Liver (tissue), 9 donors: ENCODE results near the gene OR52E2. TPM values are rescaled to one million over a fixed set of nuclear protein-coding genes. Genes with fewer than 3 reads are reported as not detected.

ENCODE experiments used
- DNase-seq: peaks from one replicate; pipeline ENCODE4 v3.0.0-alpha.2; 2017; ENCODE audit warnings: low spot score
- H3K27ac ChIP-seq, 2 donors: one replicate each; pipeline ENCODE4 v1.7.0; 2013; ENCODE audit warnings: inconsistent platforms in 2 of 2, low read length in 2 of 2, control low read depth in 1 of 2, low read depth in 1 of 2, mild to moderate bottlenecking in 1 of 2
- H3K27me3 ChIP-seq, 4 donors: one replicate each; pipeline versions ENCODE4 v1.6.1 to v1.7.0; 2013; ENCODE audit warnings: low read length in 3 of 4, inconsistent platforms in 1 of 4, mild to moderate bottlenecking in 1 of 4, moderate library complexity in 1 of 4; ENCODE audit not compliant: control insufficient read depth in 4 of 4, insufficient read depth in 4 of 4
- H3K36me3 ChIP-seq, 4 donors: one replicate each; pipeline versions ENCODE4 v1.6.1 to v1.7.0; 2013; ENCODE audit warnings: low read length in 3 of 4, mild to moderate bottlenecking in 3 of 4, low read depth in 1 of 4, moderate library complexity in 1 of 4; ENCODE audit not compliant: control insufficient read depth in 4 of 4, insufficient read depth in 3 of 4
- H3K4me1 ChIP-seq, 4 donors: one replicate each; pipeline versions ENCODE4 v1.6.1 to v1.7.0; 2013; ENCODE audit warnings: low read length in 3 of 4, mild to moderate bottlenecking in 3 of 4, moderate library complexity in 1 of 4; ENCODE audit not compliant: control insufficient read depth in 4 of 4, insufficient read depth in 4 of 4
- H3K4me3 ChIP-seq, 3 donors: one replicate each; pipeline versions ENCODE4 v1.6.1 to v1.7.0; 2013; ENCODE audit warnings: low read length in 3 of 3, control low read depth in 1 of 3, low read depth in 1 of 3, mild to moderate bottlenecking in 1 of 3
- H3K9ac ChIP-seq, 2 donors: one replicate each; pipeline ENCODE4 v1.7.0; 2013; ENCODE audit warnings: low read length in 2 of 2, mild to moderate bottlenecking in 2 of 2, moderate library complexity in 2 of 2, control low read depth in 1 of 2, low read depth in 1 of 2
- H3K9me3 ChIP-seq, 4 donors: one replicate each; pipeline versions ENCODE4 v1.6.1 to v1.7.0; 2013; ENCODE audit warnings: low read length in 3 of 4; ENCODE audit not compliant: control insufficient read depth in 4 of 4
- ATF3 ChIP-seq: IDR thresholded peaks from 2 replicates; pipeline ENCODE4 v1.6.1; 2016; ENCODE audit warnings: antibody characterized with exemption
- EGR1 ChIP-seq, 2 donors: IDR thresholded peaks; 2 replicates each; pipeline ENCODE4 v1.6.1; 2016 to 2018; ENCODE audit warnings: antibody characterized with exemption in 2 of 2, low read depth in 2 of 2
- FOXA1 ChIP-seq: IDR thresholded peaks from 2 replicates; pipeline ENCODE4 v1.6.1; 2016; ENCODE audit warnings: antibody characterized with exemption
- FOXA2 ChIP-seq: IDR thresholded peaks from 2 replicates; pipeline ENCODE4 v1.6.1; 2016; ENCODE audit warnings: antibody characterized with exemption
- GABPA ChIP-seq, 2 donors: IDR thresholded peaks in 1 of 2; conservative IDR thresholded peaks in 1 of 2; 2 replicates each; pipeline ENCODE4 v1.6.1; 2016; ENCODE audit warnings: antibody characterized with exemption in 2 of 2, mild to moderate bottlenecking in 1 of 2, moderate library complexity in 1 of 2
- HNF4A ChIP-seq, 2 donors: conservative IDR thresholded peaks; 2 replicates each; pipeline ENCODE4 v1.6.1; 2016; ENCODE audit warnings: antibody characterized with exemption in 2 of 2, mild to moderate bottlenecking in 2 of 2
- JUND ChIP-seq, 2 donors: IDR thresholded peaks; 2 replicates each; pipeline ENCODE4 v1.6.1; 2016; ENCODE audit warnings: antibody characterized with exemption in 2 of 2
- NR2F2 ChIP-seq: IDR thresholded peaks from 2 replicates; pipeline ENCODE4 v1.6.1; 2016; ENCODE audit warnings: antibody characterized with exemption
- RAD21 ChIP-seq, 2 donors: IDR thresholded peaks; 2 replicates each; pipeline ENCODE4 v1.6.1; 2016; ENCODE audit warnings: antibody characterized with exemption in 2 of 2, mild to moderate bottlenecking in 2 of 2
- RXRA ChIP-seq, 2 donors: IDR thresholded peaks; 2 replicates each; pipeline ENCODE4 v1.6.1; 2017 to 2018; ENCODE audit warnings: antibody characterized with exemption in 2 of 2, mild to moderate bottlenecking in 1 of 2
- SP1 ChIP-seq: IDR thresholded peaks from 2 replicates; pipeline ENCODE4 v1.6.1; 2018; ENCODE audit warnings: antibody characterized with exemption, mild to moderate bottlenecking
- TAF1 ChIP-seq: conservative IDR thresholded peaks from 2 replicates; pipeline ENCODE4 v1.6.1; 2016; ENCODE audit warnings: antibody characterized with exemption, mild to moderate bottlenecking
- YY1 ChIP-seq: IDR thresholded peaks from 2 replicates; pipeline ENCODE4 v1.6.1; 2016; ENCODE audit warnings: antibody characterized with exemption, mild to moderate bottlenecking
- WGBS: extraction: QIAGEN DNeasy Blood & Tissue Kit; methylation state at CpG from one replicate; pipeline ENCODE4 v1.1.7; 2013; 5-methylcytosine and 5-hydroxymethylcytosine counted together
- polyA plus RNA-seq, 2 donors: library from polyadenylated mRNA; stranded (reverse) in 1 of 2; unstranded in 1 of 2; fragments of 200-250 nt in 1 of 2; fragments of >200 nt in 1 of 2; fragmentation: Nextera tagmentation in 1 of 2; extraction: Ambion mirVana in 1 of 2; gene quantifications; one replicate each; pipeline versions ENCODE4 v1.2.1 to v1.2.3, GENCODE V29; 2013 to 2015
- total RNA-seq, 2 donors: library from RNA; depleted of rRNA; stranded (reverse); fragments of >200 nt; gene quantifications; one replicate each; pipeline ENCODE4 v1.2.3, GENCODE V29; 2014
- TF ChIP-seq, protein P1 (sequence below): IDR thresholded peaks from 2 replicates; pipeline ENCODE4 v1.6.1; 2016; ENCODE audit warnings: antibody characterized with exemption, mild to moderate bottlenecking
- TF ChIP-seq, protein P2 (sequence below): fragments of 150-350 bp; IDR thresholded peaks from 2 replicates; pipeline ENCODE4 v1.5.1; 2017; ENCODE audit warnings: improper control_type of control experiment, low read depth, low read length; ENCODE audit not compliant: missing input control
- TF ChIP-seq, protein P3 (sequence below): IDR thresholded peaks from 2 replicates; pipeline ENCODE4 v1.6.1; 2016; ENCODE audit warnings: antibody characterized with exemption
- donor health status: healthy.
- donor health status: healthy.
- donor health status: healthy.
- donor health status: healthy.
- donor health status: healthy.

OR52E2 gene
- total and polyA plus RNA-seq, 4 donors, result not detected

DNA sequence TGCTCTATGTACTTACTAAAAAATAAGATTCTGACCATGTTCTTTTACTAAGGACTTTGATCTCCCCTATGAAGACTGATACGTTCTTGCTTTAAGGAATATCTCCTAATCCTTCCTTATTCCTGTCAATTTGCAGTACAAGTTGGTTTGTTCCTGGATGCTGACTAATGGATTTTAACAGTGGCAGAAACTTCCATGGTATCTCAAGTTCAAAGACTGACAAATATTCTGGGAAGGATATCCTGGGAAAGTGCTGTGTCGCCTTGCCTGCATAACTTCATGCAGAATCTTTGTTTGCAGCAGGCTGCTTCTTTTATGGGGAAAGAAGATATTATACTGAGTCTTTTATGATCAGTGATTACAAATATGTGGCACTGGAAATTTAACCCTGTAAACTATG lies 21.5 kb downstream of the OR52E2 start:
- Histone ChIP-seq H3K27me3 (peaks cover 0 to 4% (median 0%) of the 10 kb centered on the region in 4 donors), H3K9ac (no peak overlapping the region), H3K36me3 (no peaks in the 10 kb centered on the region), H3K27ac (no peak overlapping the region), H3K4me1 (no peaks in the 10 kb centered on the region), H3K9me3 (no peaks in the 10 kb centered on the region), H3K4me3 (no peak overlapping the region)
- TF ChIP-seq HNF4A (conservative IDR thresholded peaks at IDR 0.05), result no peak
- TF ChIP-seq FOXA1, result no peak
- no peak for TF ChIP-seq SP1
- TF ChIP-seq, protein P1, sequence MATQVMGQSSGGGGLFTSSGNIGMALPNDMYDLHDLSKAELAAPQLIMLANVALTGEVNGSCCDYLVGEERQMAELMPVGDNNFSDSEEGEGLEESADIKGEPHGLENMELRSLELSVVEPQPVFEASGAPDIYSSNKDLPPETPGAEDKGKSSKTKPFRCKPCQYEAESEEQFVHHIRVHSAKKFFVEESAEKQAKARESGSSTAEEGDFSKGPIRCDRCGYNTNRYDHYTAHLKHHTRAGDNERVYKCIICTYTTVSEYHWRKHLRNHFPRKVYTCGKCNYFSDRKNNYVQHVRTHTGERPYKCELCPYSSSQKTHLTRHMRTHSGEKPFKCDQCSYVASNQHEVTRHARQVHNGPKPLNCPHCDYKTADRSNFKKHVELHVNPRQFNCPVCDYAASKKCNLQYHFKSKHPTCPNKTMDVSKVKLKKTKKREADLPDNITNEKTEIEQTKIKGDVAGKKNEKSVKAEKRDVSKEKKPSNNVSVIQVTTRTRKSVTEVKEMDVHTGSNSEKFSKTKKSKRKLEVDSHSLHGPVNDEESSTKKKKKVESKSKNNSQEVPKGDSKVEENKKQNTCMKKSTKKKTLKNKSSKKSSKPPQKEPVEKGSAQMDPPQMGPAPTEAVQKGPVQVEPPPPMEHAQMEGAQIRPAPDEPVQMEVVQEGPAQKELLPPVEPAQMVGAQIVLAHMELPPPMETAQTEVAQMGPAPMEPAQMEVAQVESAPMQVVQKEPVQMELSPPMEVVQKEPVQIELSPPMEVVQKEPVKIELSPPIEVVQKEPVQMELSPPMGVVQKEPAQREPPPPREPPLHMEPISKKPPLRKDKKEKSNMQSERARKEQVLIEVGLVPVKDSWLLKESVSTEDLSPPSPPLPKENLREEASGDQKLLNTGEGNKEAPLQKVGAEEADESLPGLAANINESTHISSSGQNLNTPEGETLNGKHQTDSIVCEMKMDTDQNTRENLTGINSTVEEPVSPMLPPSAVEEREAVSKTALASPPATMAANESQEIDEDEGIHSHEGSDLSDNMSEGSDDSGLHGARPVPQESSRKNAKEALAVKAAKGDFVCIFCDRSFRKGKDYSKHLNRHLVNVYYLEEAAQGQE, result no peak
- no peak for TF ChIP-seq ATF3
- TF ChIP-seq RXRA (IDR thresholded peaks at IDR 0.05), result no peak
- no peak for TF ChIP-seq FOXA2
- TF ChIP-seq, protein P2, sequence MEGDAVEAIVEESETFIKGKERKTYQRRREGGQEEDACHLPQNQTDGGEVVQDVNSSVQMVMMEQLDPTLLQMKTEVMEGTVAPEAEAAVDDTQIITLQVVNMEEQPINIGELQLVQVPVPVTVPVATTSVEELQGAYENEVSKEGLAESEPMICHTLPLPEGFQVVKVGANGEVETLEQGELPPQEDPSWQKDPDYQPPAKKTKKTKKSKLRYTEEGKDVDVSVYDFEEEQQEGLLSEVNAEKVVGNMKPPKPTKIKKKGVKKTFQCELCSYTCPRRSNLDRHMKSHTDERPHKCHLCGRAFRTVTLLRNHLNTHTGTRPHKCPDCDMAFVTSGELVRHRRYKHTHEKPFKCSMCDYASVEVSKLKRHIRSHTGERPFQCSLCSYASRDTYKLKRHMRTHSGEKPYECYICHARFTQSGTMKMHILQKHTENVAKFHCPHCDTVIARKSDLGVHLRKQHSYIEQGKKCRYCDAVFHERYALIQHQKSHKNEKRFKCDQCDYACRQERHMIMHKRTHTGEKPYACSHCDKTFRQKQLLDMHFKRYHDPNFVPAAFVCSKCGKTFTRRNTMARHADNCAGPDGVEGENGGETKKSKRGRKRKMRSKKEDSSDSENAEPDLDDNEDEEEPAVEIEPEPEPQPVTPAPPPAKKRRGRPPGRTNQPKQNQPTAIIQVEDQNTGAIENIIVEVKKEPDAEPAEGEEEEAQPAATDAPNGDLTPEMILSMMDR, result no peak
- no peak for TF ChIP-seq EGR1 (IDR thresholded peaks at IDR 0.05; ENCODE audit: low read depth in 2 of 2)
- TF ChIP-seq JUND (IDR thresholded peaks at IDR 0.05), result no peak
- TF ChIP-seq TAF1, result no peak
- TF ChIP-seq GABPA (IDR thresholded peaks at IDR 0.05 in 1 of 2, conservative IDR thresholded peaks at IDR 0.05 in 1 of 2), result no peak
- TF ChIP-seq YY1, result no peak
- TF ChIP-seq NR2F2, result no peak
- TF ChIP-seq, protein P3, sequence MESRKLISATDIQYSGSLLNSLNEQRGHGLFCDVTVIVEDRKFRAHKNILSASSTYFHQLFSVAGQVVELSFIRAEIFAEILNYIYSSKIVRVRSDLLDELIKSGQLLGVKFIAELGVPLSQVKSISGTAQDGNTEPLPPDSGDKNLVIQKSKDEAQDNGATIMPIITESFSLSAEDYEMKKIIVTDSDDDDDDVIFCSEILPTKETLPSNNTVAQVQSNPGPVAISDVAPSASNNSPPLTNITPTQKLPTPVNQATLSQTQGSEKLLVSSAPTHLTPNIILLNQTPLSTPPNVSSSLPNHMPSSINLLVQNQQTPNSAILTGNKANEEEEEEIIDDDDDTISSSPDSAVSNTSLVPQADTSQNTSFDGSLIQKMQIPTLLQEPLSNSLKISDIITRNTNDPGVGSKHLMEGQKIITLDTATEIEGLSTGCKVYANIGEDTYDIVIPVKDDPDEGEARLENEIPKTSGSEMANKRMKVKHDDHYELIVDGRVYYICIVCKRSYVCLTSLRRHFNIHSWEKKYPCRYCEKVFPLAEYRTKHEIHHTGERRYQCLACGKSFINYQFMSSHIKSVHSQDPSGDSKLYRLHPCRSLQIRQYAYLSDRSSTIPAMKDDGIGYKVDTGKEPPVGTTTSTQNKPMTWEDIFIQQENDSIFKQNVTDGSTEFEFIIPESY, result no peak
- TF ChIP-seq RAD21 (IDR thresholded peaks at IDR 0.05), result no peak
- no peak for DNase-seq
- 38% methylated on average over 2 of the region's 2 CpGs for WGBS

DNA sequence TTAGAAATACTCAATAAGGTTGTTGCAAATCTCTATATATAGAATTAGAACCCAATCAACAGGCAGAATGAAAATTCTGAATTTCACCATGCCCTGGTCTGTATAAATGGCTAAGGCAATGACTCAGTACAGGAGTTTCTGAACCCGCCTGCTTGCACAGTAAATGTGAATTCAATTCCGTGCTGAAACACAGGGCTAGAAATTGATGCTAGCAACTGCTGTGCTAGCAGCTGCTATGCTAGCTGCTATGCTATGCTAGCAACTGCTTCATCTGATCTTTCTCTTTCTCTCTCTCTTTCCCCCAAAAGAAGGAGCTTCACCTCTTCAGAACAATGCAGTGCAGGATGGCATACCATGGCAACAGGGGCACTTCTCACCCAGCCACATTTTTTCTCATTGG lies 22.8 kb downstream of the OR52E2 start:
- H3K36me3 ChIP-seq, result no peaks in the 10 kb centered on the region
- H3K27me3 ChIP-seq, result peaks cover 0 to 4% (median 0%) of the 10 kb centered on the region in 4 donors
- H3K9me3 ChIP-seq, result no peaks in the 10 kb centered on the region
- TF ChIP-seq FOXA1, result no peak
- TF ChIP-seq EGR1 (IDR thresholded peaks at IDR 0.05; ENCODE audit: low read depth in 2 of 2), result no peak
- no peak for TF ChIP-seq GABPA (IDR thresholded peaks at IDR 0.05 in 1 of 2, conservative IDR thresholded peaks at IDR 0.05 in 1 of 2)
- no peak for TF ChIP-seq FOXA2
- no peak overlapping the region for H3K9ac ChIP-seq
- DNase-seq, result no peak
- 82% methylated on average over 2 of the region's 2 CpGs for WGBS
- H3K4me1 ChIP-seq, result no peaks in the 10 kb centered on the region
- no peak overlapping the region for H3K27ac ChIP-seq
- H3K4me3 ChIP-seq, result no peak overlapping the region
